ENCODE data around the gene RAB31. TPM values are rescaled to one million over a fixed set of nuclear protein-coding genes. Genes with fewer than 3 reads are reported as not detected.

The RAB31 gene
- polyA plus RNA-seq, 1 donor from 2014 or later: 16.3 TPM

GRCh38 chr18:9886005-9886348 is 177.9 kb downstream of the RAB31 start:
- Histone ChIP-seq H4K20me1 (ENCODE audit: insufficient read depth) (no peaks in the 10 kb centered on the region), H3K4me2 (ENCODE audit: low read length) (no peak overlapping the region), H3K27me3 (ENCODE audit: insufficient read depth, low read depth, low read length) (no peaks in the 10 kb centered on the region), H3K9me2 (ENCODE audit: insufficient read depth, low read length) (no peaks in the 10 kb centered on the region), H3K79me2 (replicated peaks; ENCODE audit: insufficient read depth, low read length) (no peaks in the 10 kb centered on the region), H2AFZ (ENCODE audit: low read depth, low read length) (no peak overlapping the region), H3K36me3 (ENCODE audit: insufficient read depth, low read length) (no peaks in the 10 kb centered on the region), H3F3A (ENCODE audit: insufficient read depth, low read length, poor library complexity, severe bottlenecking) (no peaks in the 10 kb centered on the region), H3K9ac (ENCODE audit: low read length) (no peak overlapping the region), H3K27ac (ENCODE audit: low read length) (no peak overlapping the region), H3K9me3 (ENCODE audit: low read length) (no peaks in the 10 kb centered on the region), H3K4me3 (ENCODE audit: low read length) (no peak overlapping the region)
- TF ChIP-seq EP300 (conservative IDR thresholded peaks at IDR 0.05; ENCODE audit: poor library complexity, severe bottlenecking) (no peak), MXI1 (conservative IDR thresholded peaks at IDR 0.05; ENCODE audit: poor library complexity, severe bottlenecking) (no peak), REST (IDR thresholded peaks at IDR 0.05; ENCODE audit: borderline replicate concordance) (no peak), RAD21 (conservative IDR thresholded peaks at IDR 0.05) (no peak), POLR2AphosphoS5 (IDR thresholded peaks at IDR 0.05) (no peak), EZH2 (IDR thresholded peaks at IDR 0.05; ENCODE audit: borderline replicate concordance, insufficient read depth, low read length, poor library complexity, severe bottlenecking) (no peak), TAF1 (IDR thresholded peaks at IDR 0.05; ENCODE audit: low read depth) (no peak), SMC3 (conservative IDR thresholded peaks at IDR 0.05; ENCODE audit: poor library complexity) (no peak), CTCF (IDR thresholded peaks at IDR 0.05; ENCODE audit: poor library complexity, severe bottlenecking) (no peak)

DNA sequence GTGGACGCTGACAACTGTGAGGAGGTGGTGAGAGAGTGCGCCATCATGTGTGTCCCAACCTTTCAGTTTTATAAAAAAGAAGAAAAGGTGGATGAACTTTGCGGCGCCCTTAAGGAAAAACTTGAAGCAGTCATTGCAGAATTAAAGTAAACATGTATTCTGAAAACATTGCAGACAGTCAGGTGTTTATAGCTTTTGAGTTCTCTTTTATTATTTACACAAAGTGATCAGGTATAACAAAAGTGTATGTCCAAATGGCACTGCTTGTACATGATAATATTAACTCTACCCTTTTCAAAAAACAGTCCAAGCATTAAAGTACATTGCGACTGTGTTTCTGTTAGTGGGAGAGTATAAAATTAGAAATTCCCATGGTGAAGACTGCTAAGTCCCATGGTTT is 179.9 kb downstream of the RAB31 start:
- Histone ChIP-seq H3K4me3 (ENCODE audit: low read length) (no peak overlapping the region), H2AFZ (ENCODE audit: low read depth, low read length) (no peak overlapping the region), H3K27ac (ENCODE audit: low read length) (no peak overlapping the region), H3K9me2 (ENCODE audit: insufficient read depth, low read length) (no peaks in the 10 kb centered on the region), H3K9me3 (ENCODE audit: low read length) (no peaks in the 10 kb centered on the region), H3F3A (ENCODE audit: insufficient read depth, low read length, poor library complexity, severe bottlenecking) (no peaks in the 10 kb centered on the region), H3K36me3 (ENCODE audit: insufficient read depth, low read length) (no peaks in the 10 kb centered on the region), H3K4me2 (ENCODE audit: low read length) (no peak overlapping the region), H4K20me1 (ENCODE audit: insufficient read depth) (no peaks in the 10 kb centered on the region), H3K27me3 (ENCODE audit: insufficient read depth, low read depth, low read length) (no peaks in the 10 kb centered on the region), H3K9ac (ENCODE audit: low read length) (no peak overlapping the region), H3K79me2 (replicated peaks; ENCODE audit: insufficient read depth, low read length) (no peaks in the 10 kb centered on the region)
- TF ChIP-seq CTCF (IDR thresholded peaks at IDR 0.05; ENCODE audit: poor library complexity, severe bottlenecking) (no peak), RAD21 (conservative IDR thresholded peaks at IDR 0.05) (no peak), EZH2 (IDR thresholded peaks at IDR 0.05; ENCODE audit: borderline replicate concordance, insufficient read depth, low read length, poor library complexity, severe bottlenecking) (no peak), SMC3 (conservative IDR thresholded peaks at IDR 0.05; ENCODE audit: poor library complexity) (no peak), POLR2AphosphoS5 (IDR thresholded peaks at IDR 0.05) (no peak), REST (IDR thresholded peaks at IDR 0.05; ENCODE audit: borderline replicate concordance) (no peak), MXI1 (conservative IDR thresholded peaks at IDR 0.05; ENCODE audit: poor library complexity, severe bottlenecking) (no peak), TAF1 (IDR thresholded peaks at IDR 0.05; ENCODE audit: low read depth) (no peak), EP300 (conservative IDR thresholded peaks at IDR 0.05; ENCODE audit: poor library complexity, severe bottlenecking) (no peak)

Data from neural cell (in vitro differentiated cells).